Measurements from ENCODE around the gene PHF21A. TPM values are rescaled to one million over a fixed set of nuclear protein-coding genes. Genes with fewer than 3 reads are reported as not detected.

The PHF21A gene
- total RNA-seq, 1 donor: 14.8 TPM

DNA sequence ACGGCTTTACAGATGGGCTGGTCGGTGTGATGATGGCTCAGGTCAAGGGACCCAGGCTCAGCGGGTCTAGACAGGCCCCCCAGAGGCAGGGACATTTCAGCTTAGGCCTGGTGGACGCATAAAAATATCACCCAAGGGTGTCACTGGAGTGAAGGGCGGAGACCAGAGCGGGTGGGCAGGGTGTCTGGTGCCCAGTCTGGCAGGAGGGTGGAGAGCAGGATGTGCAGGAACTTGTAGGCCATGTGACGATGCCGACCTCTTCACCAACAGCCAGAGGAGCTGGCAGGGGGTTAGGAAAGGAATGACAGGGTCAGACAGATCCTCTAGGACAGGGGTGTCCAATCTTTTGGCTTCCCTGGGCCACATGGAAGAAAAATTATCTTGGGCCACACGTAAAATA lies 231.3 kb downstream of the PHF21A start:
- no peak for DNase-seq (ENCODE audit: low read depth in 2 of 3, low spot score in 2 of 3)

DNA sequence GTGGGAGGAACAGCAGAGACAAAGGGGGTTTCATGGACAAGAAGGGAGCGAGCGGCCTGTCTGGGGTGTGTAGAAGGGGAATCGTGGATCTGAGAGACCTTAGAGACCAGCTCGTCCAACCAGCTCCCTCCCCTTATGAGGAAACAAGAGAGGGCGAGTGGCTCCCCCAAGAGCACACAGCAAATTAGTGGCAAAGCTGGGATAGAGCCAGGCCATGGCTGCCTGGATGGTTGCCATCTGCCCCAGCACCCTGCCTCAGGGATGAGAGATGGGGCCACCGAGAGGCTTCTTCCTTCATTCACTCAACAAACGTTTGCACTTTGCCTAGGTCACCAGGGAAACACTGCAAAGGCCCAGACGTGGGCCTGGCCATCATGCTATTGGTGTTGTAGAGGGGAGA lies 231.7 kb downstream of the PHF21A start:
- DNase-seq (ENCODE audit: low read depth in 2 of 3, low spot score in 2 of 3): no peak

GRCh38 chr11:45887587-45887986 lies 233.7 kb downstream of the PHF21A start:
- DNase-seq (ENCODE audit: low read depth in 2 of 3, low spot score in 2 of 3): no peak

GRCh38 chr11:45886816-45887520 lies 234.3 kb downstream of the PHF21A start:
- no peak for DNase-seq (ENCODE audit: low read depth in 2 of 3, low spot score in 2 of 3)

GRCh38 chr11:45885921-45886721 lies 235.1 kb downstream of the PHF21A start:
- DNase-seq (ENCODE audit: low read depth in 2 of 3, low spot score in 2 of 3): no peak

DNA sequence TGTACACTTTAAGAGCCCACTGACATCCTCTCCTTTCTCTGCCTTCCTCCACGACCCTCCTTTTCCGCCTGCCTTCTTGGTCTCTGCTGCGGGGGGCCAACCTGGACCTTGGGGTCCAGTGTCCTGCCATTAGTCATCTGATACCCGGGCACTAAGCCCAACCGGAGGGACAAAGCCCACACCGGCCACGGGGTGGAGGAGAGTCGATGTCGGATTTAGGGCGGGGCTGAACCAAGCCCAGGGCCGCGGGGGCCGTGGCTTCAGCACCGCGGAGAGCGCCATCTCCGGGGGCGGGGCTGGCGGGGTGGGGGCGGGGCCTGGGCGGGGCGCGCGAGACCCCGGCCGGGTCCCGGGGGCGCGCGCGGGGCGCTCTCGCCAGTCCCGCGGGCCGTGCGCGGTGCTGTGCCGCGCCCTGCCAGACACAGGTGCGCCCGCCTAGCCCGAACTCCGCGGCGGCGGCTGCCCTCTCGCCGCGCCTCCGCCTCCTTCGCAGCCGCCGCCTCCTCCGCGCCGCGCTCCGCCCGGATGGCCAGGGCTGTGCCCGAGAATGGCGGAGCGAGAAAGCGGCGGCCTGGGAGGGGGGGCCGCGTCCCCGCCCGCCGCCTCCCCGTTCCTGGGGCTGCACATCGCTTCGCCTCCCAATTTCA lies 235.9 kb downstream of the PHF21A start, which contains the start of gene MAPK8IP1:
MAPK8IP1 (plus strand) TSS at position 378 of the 647 bp plus-strand sequence; CDS start at position 548, 170 bp downstream.
- peak; percentile 37 to 49 (median 39) for DNase-seq (ENCODE audit: low read depth in 2 of 3, low spot score in 2 of 3)

GRCh38 chr11:45884596-45885185 lies 236.6 kb downstream of the PHF21A start:
- peak in 1 of 3 donors; percentile 17 for DNase-seq (ENCODE audit: low read depth in 2 of 3, low spot score in 2 of 3)

Other genes with a start within 250 kb of the PHF21A start
- 0.54 TPM for gene MAPK8IP1, start 235.8 kb downstream of the PHF21A start, total RNA-seq
- gene FREY1, start 214.2 kb downstream of the PHF21A start, total RNA-seq: 5.7 TPM
- gene PEX16, start 203.6 kb downstream of the PHF21A start, total RNA-seq: 51.2 TPM
- gene LARGE2, start 198.8 kb downstream of the PHF21A start, total RNA-seq: 0.27 TPM
- gene CREB3L1, start 156.2 kb upstream of the PHF21A start, total RNA-seq: under 0.01 TPM
- 325 TPM for gene DGKZ, start 226.0 kb upstream of the PHF21A start, total RNA-seq